ENCODE measurements around the gene TTYH3. TPM values are rescaled to one million over a fixed set of nuclear protein-coding genes. Genes with fewer than 3 reads are reported as not detected.

Gene TTYH3
- total RNA-seq, 1 donor: 22.4 TPM

- Histone ChIP-seq H3K4me3 (ENCODE audit: low read length) (no peak overlapping the region), H3K9me3 (ENCODE audit: low read depth, low read length) (no peaks in the 10 kb centered on the region), H3K4me1 (ENCODE audit: insufficient read depth, low read length) (peaks cover 70% of the 10 kb centered on the region), H3K27me3 (ENCODE audit: insufficient read depth, low read length) (no peaks in the 10 kb centered on the region)
These were observed 2.7 kb downstream of the TTYH3 start for GRCh38 chr7:2634267-2635145.

- Histone ChIP-seq H3K4me1 (ENCODE audit: insufficient read depth, low read length) (peaks cover 72% of the 10 kb centered on the region), H3K9me3 (ENCODE audit: low read depth, low read length) (no peaks in the 10 kb centered on the region), H3K4me3 (ENCODE audit: low read length) (no peak overlapping the region), H3K27me3 (ENCODE audit: insufficient read depth, low read length) (no peaks in the 10 kb centered on the region)
These were observed 3.4 kb downstream of the TTYH3 start for GRCh38 chr7:2635148-2635668.

- Histone ChIP-seq H3K4me3 (ENCODE audit: low read length) (no peak overlapping the region), H3K27me3 (ENCODE audit: insufficient read depth, low read length) (no peaks in the 10 kb centered on the region), H3K4me1 (ENCODE audit: insufficient read depth, low read length) (peaks cover 81% of the 10 kb centered on the region), H3K9me3 (ENCODE audit: low read depth, low read length) (no peaks in the 10 kb centered on the region)
These were observed 4.3 kb downstream of the TTYH3 start for GRCh38 chr7:2635810-2636701.

GRCh38 chr7:2637066-2637471, 5.3 kb downstream of the TTYH3 start:
- no peaks in the 10 kb centered on the region for H3K27me3 ChIP-seq (ENCODE audit: insufficient read depth, low read length)
- no peak overlapping the region for H3K4me3 ChIP-seq (ENCODE audit: low read length)
- H3K9me3 ChIP-seq (ENCODE audit: low read depth, low read length): no peaks in the 10 kb centered on the region
- H3K4me1 ChIP-seq (ENCODE audit: insufficient read depth, low read length): peaks cover 88% of the 10 kb centered on the region

GRCh38 chr7:2637505-2638223, 5.9 kb downstream of the TTYH3 start:
- Histone ChIP-seq H3K4me3 (ENCODE audit: low read length) (no peak overlapping the region), H3K9me3 (ENCODE audit: low read depth, low read length) (no peaks in the 10 kb centered on the region), H3K4me1 (ENCODE audit: insufficient read depth, low read length) (peaks cover 85% of the 10 kb centered on the region), H3K27me3 (ENCODE audit: insufficient read depth, low read length) (no peaks in the 10 kb centered on the region)

GRCh38 chr7:2638224-2638991, 6.6 kb downstream of the TTYH3 start:
- Histone ChIP-seq H3K27me3 (ENCODE audit: insufficient read depth, low read length) (no peaks in the 10 kb centered on the region), H3K9me3 (ENCODE audit: low read depth, low read length) (no peaks in the 10 kb centered on the region), H3K4me1 (ENCODE audit: insufficient read depth, low read length) (peaks cover 78% of the 10 kb centered on the region), H3K4me3 (ENCODE audit: low read length) (no peak overlapping the region)

- Histone ChIP-seq H3K27me3 (ENCODE audit: insufficient read depth, low read length) (no peaks in the 10 kb centered on the region), H3K9me3 (ENCODE audit: low read depth, low read length) (no peaks in the 10 kb centered on the region), H3K4me3 (ENCODE audit: low read length) (no peak overlapping the region), H3K4me1 (ENCODE audit: insufficient read depth, low read length) (peaks cover 78% of the 10 kb centered on the region)
These were observed 7.4 kb downstream of the TTYH3 start for GRCh38 chr7:2639181-2639681.

GRCh38 chr7:2639695-2640481, 8.1 kb downstream of the TTYH3 start:
- Histone ChIP-seq H3K4me1 (ENCODE audit: insufficient read depth, low read length) (peaks cover 80% of the 10 kb centered on the region), H3K27me3 (ENCODE audit: insufficient read depth, low read length) (no peaks in the 10 kb centered on the region)

GRCh38 chr7:2640482-2640830, 8.7 kb downstream of the TTYH3 start:
- H3K27me3 ChIP-seq (ENCODE audit: insufficient read depth, low read length): no peaks in the 10 kb centered on the region
- no peaks in the 10 kb centered on the region for H3K9me3 ChIP-seq (ENCODE audit: low read depth, low read length)
- no peak overlapping the region for H3K4me3 ChIP-seq (ENCODE audit: low read length)
- H3K4me1 ChIP-seq (ENCODE audit: insufficient read depth, low read length): peaks cover 82% of the 10 kb centered on the region

More at GRCh38 chr7:2639695-2640481, 8.1 kb downstream of the TTYH3 start:
- Histone ChIP-seq H3K4me3 (ENCODE audit: low read length) (no peak overlapping the region), H3K9me3 (ENCODE audit: low read depth, low read length) (no peaks in the 10 kb centered on the region)

GRCh38 chr7:2640846-2641316, 9.1 kb downstream of the TTYH3 start:
- Histone ChIP-seq H3K27me3 (ENCODE audit: insufficient read depth, low read length) (no peaks in the 10 kb centered on the region), H3K9me3 (ENCODE audit: low read depth, low read length) (no peaks in the 10 kb centered on the region), H3K4me3 (ENCODE audit: low read length) (no peak overlapping the region), H3K4me1 (ENCODE audit: insufficient read depth, low read length) (peaks cover 82% of the 10 kb centered on the region)

- no peaks in the 10 kb centered on the region for H3K9me3 ChIP-seq (ENCODE audit: low read depth, low read length)
- peaks cover 73% of the 10 kb centered on the region for H3K4me1 ChIP-seq (ENCODE audit: insufficient read depth, low read length)
- no peaks in the 10 kb centered on the region for H3K27me3 ChIP-seq (ENCODE audit: insufficient read depth, low read length)
- no peak overlapping the region for H3K4me3 ChIP-seq (ENCODE audit: low read length)
These were observed 9.9 kb downstream of the TTYH3 start for GRCh38 chr7:2641406-2642393.

GRCh38 chr7:2643386-2644219, 11.8 kb downstream of the TTYH3 start:
- Histone ChIP-seq H3K9me3 (ENCODE audit: low read depth, low read length) (no peaks in the 10 kb centered on the region), H3K27me3 (ENCODE audit: insufficient read depth, low read length) (no peaks in the 10 kb centered on the region), H3K4me3 (ENCODE audit: low read length) (no peak overlapping the region), H3K4me1 (ENCODE audit: insufficient read depth, low read length) (peaks cover 70% of the 10 kb centered on the region)

All from mononuclear cell (primary cell).